Epidermal melanocyte (primary cell): ENCODE results near the gene GOT1.

Experiments
- DNase-seq: peaks from one replicate; pipeline ENCODE4 v3.0.0; 2011; ENCODE audit warnings: low spot score; ENCODE audit not compliant: insufficient read length

GOT1 gene

GRCh38 chr10:99430451-99431189 lies at the start of gene GOT1:
GOT1 (minus strand) TSS chr10:99430624; CDS start chr10:99430565, 59 bp downstream.
- DNase-seq: peak; percentile 96

DNA sequence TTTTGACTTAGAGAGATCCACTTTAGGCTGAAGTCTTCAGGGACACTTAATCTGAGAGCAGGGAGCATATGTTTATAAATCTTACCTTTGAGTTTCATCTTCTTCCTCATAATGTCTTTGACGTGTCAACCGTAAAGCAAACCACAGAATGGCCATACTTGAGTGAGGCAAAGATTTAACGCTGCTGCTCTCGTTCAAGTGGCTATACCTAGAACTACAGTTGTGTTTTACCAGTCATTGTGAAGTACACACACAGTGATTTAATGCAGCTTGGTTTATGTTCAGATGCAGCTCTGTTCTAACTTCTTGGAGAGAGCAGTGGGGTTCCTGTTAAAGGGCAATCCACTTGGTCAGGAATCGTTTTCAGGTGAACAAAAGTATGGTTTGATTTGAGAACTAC lies 39.9 kb upstream of the GOT1 start:
- no peak for DNase-seq

GRCh38 chr10:99467236-99467999 lies 37.0 kb upstream of the GOT1 start:
- no peak for DNase-seq

GRCh38 chr10:99466632-99467223 lies 36.3 kb upstream of the GOT1 start:
- DNase-seq: no peak

- DNase-seq: no peak
Observed at GRCh38 chr10:99461230-99461629, 30.8 kb upstream of the GOT1 start.

GRCh38 chr10:99460070-99460469 lies 29.6 kb upstream of the GOT1 start:
- DNase-seq: no peak

GRCh38 chr10:99459217-99459616 lies 28.8 kb upstream of the GOT1 start:
- no peak for DNase-seq

GRCh38 chr10:99457813-99458212 lies 27.4 kb upstream of the GOT1 start:
- no peak for DNase-seq

GRCh38 chr10:99456931-99457288 lies 26.5 kb upstream of the GOT1 start:
- DNase-seq: no peak

GRCh38 chr10:99456207-99456930 lies 25.9 kb upstream of the GOT1 start:
- DNase-seq: no peak

DNA sequence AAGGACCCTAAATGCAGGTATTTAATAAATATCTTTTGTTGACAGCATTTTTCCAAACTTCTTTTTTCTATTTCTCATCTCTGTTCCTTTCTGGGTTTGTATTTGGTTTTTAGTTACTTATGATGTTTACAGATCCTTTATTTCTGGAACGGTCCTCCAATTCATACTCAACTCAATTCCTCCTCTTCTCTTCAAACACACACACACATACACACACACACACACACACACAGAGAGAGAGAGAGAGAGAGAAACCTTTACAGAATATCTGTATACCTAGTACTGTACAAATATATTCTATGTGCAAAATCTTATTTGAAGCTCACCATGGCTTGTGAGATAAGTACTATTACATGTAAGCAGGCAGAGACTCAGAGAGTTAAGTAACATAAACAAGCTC lies 21.6 kb upstream of the GOT1 start:
- DNase-seq: no peak

DNA sequence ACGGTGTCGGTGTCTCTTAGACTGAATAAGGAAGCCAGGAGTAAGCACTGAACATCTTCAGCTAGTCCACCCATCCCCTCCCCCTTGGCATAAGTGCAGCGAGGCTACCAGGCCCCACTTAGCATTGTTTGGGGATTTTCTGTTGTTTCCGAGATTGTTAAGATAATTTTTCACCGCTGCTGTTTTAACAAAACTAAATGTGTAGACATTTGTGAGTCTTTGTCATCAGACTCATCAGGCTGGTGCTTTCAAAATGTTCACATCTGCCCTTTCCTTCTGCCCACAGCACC lies 21.0 kb upstream of the GOT1 start:
- no peak for DNase-seq

GRCh38 chr10:99450624-99451498 lies 20.4 kb upstream of the GOT1 start:
- DNase-seq: no peak

DNA sequence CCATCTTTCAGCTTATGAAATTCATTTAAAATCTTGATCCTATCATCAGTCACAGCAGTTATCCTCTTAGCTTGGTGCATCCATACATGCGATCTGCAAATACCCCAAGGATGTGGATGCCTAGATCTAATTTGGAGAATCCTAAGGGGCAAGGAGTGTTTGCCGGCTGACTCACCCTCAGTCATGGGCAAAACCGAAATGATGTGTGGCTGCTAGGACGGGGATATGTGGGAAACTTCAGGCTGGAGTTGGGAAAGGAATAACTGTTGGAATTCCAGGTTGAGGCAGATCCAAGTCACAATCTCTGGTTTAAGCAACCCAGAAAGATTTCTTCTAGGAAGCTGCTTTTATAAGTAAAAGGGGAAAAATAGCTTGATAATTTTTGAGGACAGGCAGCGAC lies 19.7 kb upstream of the GOT1 start:
- no peak for DNase-seq

DNA sequence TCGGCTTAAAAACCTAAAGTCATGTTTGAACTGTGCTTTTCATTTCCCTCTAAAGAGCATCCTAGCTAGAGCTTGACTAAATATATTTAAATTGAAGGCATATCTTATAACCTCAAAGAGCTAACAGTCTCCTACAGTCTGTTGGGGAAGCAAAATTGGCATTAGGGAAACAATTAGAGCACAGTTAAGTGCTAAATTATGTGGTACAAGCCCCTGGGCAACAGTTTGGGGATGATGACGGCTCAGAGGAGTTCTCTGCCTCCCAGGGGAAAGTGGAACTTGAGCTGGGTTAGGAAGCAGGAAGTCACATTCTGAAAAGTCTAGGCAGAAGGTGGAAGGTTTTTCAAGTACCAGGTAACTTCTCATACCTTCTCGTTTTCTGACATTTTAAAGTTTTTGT lies 18.6 kb upstream of the GOT1 start:
- DNase-seq: no peak

GRCh38 chr10:99444383-99445045 lies 14.1 kb upstream of the GOT1 start:
- no peak for DNase-seq

DNA sequence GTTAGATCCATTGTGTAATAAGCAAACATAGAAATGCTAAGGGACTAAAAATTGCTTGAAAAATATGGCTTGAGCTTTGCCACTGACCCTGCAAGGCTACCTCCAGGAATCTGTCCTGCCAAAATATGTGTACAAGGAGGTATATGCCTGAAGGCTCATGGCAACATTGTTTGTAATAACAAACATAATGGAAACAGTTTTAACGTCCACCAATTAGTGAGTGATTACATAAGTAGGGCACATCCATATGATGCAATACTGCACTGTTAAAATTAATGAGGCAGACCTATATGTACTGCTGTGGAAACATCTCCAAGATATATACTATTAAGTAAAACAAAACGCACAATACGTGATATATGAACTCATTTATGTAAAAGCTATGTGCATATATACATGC lies 13.1 kb upstream of the GOT1 start:
- DNase-seq: no peak

- DNase-seq: no peak
Observed at GRCh38 chr10:99442394-99442793, 12.0 kb upstream of the GOT1 start.

DNA sequence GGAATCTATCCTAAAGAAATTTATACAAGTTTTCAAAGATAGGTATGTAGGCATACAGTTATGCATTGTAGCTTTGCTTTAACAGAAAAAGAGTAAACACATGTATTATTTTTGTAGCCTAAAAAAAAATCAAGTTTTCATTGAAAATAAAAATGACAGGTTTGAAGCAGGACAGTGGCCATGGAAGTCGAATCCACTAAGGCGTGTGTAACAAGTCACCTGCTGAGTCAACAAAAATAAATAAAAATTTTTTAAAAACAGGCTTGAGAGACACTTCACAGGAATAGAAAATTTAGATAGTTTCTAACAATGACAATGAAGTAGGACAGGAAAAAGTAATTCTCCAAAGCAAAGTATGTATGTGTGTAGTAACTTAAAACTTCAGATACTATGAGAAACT lies 8.5 kb upstream of the GOT1 start:
- no peak for DNase-seq

GRCh38 chr10:99435986-99436638 lies 5.7 kb upstream of the GOT1 start:
- no peak for DNase-seq
